KOPT-K1 (cell line): ENCODE results near the gene MYO15B.
"Not testable (repeated sequence)": the region's sequence is repeated elsewhere in the genome, so short reads cannot be mapped to it uniquely, and the experiment has no call there.

ENCODE experiments used
- H3K27ac ChIP-seq: fragments of 200-600 bp; sonication (generic); 2 replicates; pipeline ENCODE4 v1.5.1; 2016; ENCODE audit warnings: antibody characterized with exemption, mild to moderate bottlenecking, low read depth, low read length; ENCODE audit not compliant: poor library complexity, severe bottlenecking
- H3K36me3 ChIP-seq: fragments of 200-600 bp; sonication (generic); 2 replicates; pipeline ENCODE4 v1.5.1; 2017; ENCODE audit warnings: antibody characterized with exemption, mild to moderate bottlenecking, low read length, moderate library complexity; ENCODE audit not compliant: insufficient read depth
- H3K9me3 ChIP-seq: fragments of 200-600 bp; sonication (generic); 2 replicates; pipeline ENCODE4 v1.5.1; 2017; ENCODE audit warnings: antibody characterized with exemption, low read length, mild to moderate bottlenecking; ENCODE audit not compliant: insufficient read depth, poor library complexity, severe bottlenecking

Gene MYO15B

DNA sequence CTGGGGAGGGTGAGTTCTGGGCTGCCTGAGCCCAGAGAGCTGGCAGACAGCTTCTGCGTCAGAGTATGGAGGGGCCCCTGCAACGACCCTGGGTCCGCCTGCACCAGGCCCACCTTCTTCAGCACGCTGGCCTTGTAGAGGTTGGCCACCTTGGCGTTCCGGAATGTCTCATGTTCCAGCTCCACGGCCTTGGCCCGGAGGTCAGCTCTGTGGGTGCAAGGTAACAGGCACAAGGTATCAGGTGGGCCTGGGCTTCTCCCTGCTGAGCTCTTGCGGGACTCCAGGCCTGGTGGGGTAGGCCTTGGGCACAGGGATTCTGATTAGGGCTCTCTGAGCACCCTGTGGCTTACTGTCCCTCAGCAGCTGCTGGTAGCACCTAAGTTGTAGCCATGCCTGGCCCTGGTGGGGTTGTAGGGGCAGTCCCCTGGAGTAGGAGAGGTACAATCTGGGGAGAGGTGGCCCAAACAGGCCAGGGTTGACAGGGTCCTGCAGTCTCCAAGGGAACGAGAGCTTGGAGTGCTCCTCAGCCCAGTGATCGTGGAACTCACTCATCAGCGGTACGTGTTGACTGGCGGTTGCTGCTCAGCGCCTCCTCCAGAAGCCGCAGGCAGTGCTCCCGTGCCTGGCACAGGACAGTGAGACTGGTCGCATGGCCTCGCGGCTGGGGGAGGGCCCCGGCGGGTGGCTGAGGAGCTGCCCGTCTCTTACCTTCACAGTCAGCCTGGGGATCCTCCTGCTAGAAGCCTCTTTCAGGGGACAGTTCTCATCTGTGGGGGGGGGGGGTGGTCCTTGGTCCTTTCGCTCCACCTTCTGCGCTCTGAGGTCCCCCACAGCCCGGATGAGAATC, 42.7 kb downstream of the MYO15B start:
- H3K27ac ChIP-seq, result no peak overlapping the region
- H3K36me3 ChIP-seq, result peaks cover 29% of the 10 kb centered on the region; the same call in 1 of the 2 replicates

DNA sequence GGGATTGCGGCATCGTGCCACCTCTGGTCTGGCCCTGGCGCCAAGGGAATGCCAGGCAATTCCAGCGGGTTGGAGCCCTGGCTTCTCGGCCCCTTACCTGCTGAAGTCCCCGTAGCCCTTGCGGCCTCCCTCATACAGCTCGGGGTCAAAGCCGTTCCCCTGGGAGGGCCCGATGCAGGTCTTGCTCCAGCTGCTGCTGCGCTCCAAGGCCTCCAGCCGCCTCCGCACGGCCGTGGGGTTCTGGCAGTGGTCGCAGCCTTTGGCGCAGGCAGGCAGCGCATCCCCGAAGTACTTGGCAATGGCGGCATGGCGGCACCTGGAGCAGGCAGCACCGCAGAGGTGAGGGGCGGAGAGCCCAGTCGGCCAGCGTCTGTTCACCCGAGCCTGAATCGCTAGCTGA, 43.8 kb downstream of the MYO15B start:
- Histone ChIP-seq H3K36me3 (peaks cover 29% of the 10 kb centered on the region; the same call in 1 of the 2 replicates), H3K9me3 (no peaks in the 10 kb centered on the region), H3K27ac (no peak overlapping the region)

More for the DNA sequence above, 42.7 kb downstream of the MYO15B start:
- no peaks in the 10 kb centered on the region for H3K9me3 ChIP-seq

DNA sequence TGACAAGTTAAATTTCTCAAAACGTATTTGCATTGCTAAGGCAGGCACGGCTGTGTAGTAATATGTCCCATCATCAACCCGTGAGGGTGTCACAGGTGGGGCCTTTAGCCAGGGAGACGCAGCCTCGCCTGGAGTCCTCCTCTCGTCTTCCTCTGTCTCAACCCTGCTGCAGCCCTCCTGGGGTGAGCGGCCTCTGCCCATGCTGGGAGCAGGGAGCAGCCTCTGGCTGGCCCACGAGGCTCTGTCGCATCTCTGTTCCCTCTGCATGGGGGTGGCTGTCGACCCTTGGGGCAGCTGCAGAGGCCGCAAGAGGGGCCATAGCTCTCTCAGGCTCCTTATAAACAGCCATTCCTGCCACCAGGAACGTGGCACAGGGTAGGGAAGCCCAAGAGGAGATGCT, 44.8 kb downstream of the MYO15B start:
- no peaks in the 10 kb centered on the region for H3K9me3 ChIP-seq
- H3K36me3 ChIP-seq, result peaks cover 29% of the 10 kb centered on the region; the same call in 1 of the 2 replicates
- H3K27ac ChIP-seq, result no peak overlapping the region

DNA sequence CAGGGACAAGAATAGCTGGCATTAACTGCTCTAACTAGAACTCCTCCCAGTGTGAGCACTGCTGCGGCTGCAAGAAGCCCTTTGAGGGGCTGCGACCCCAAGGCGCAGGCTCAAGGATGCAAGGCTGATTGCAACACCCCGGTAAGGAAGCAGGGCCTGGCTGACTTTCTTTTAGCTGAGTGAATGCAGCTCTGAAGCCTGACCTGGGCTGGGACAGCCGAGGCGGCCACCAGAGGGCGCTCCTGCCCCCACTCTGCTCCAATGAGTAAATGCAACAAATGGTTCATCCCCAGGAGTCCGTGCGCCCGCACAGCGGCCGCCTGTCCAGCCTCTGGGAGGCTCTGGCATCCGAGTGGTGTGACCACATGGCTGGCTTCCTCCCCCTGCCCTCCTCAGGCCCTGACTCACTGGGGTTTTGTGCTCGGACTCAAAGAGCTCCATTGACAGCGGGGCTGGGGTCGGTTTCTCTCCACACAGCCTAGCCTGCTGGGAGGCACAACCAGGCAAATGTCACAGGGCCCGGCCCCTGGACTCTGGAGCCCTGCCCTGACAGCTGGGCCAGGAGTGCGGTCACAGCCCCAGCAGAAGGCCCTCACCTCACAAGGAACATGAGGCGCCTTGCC, 45.4 kb downstream of the MYO15B start, which contains the start of gene SMIM5:
SMIM5 (plus strand) TSS at position 572 of the 623 bp plus-strand sequence. CDS start 6,768 bp downstream, outside the sequence.
- Histone ChIP-seq H3K27ac (no peak within 1 kb of the TSS), H3K36me3 (peaks cover 27% of the 10 kb centered on the region; the same call in 1 of the 2 replicates), H3K9me3 (no peaks in the 10 kb centered on the region)

DNA sequence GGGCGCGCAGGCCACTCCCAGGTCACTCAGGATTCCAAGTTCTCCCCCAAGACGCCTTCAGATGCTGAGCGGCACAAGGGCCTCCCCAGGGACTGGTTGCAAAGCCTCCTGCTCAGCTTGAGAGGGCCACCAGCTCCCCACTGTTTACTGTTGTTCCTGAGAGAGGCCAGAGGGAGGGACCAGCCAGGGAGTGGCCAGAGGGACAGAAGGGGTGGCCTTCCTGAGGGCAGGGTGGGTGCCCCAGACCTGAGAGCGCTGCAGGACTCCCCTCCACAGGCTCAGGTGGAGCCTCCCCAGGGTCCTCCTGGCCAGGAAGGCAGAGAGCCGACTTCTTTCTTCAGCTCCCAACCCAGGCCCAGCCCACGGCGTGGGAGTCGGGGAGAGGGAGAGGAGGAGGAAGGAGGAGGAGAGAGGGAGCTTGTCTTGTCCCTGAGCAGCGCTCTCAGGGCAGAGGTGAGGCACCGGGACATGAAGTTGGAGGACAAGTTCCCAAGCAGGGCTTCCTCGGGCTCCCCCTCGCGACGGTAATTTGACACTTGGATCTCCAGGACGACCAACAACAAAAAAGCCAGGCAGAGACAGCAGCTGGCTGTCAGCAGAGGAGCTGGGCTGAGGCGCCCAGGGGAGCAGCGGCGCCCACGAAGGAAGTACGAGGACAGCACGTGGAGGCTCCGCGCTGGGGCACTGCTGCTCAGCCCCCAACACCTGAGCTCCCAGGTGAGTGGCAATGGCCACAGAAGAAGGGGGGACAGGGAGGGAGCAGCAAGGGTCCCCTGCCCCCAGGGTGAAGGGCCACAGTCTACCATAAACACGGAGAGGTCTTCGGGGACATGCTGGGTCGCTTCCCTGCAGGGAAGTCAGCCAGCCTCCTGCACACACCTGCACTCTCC, 46.1 kb downstream of the MYO15B start:
- Histone ChIP-seq H3K36me3 (peaks cover 24% of the 10 kb centered on the region; the same call in 1 of the 2 replicates), H3K27ac (no peak overlapping the region), H3K9me3 (no peaks in the 10 kb centered on the region)

DNA sequence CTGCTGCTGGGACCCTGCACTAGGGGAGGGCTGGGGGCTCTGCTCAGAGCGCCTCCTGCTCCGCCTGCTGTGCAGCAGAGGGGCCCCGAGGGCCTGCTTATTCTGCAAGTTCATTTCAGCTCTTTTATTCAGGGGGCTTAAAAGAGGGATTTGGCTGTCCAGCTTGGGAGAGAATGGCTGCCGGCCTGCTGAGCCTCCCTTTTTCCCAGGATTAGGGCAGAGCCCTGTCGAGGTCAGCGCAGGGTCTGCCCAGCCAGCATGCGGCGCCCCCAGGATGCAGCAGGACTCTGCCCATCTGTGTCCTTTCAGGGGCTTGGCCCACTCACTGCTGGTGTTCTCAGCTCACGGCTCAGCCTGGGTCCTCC, 46.8 kb downstream of the MYO15B start:
- Histone ChIP-seq H3K27ac (no peak overlapping the region), H3K9me3 (no peaks in the 10 kb centered on the region), H3K36me3 (peaks cover 24% of the 10 kb centered on the region; the same call in 1 of the 2 replicates)

- no peak overlapping the region for H3K27ac ChIP-seq
- H3K9me3 ChIP-seq, result no peaks in the 10 kb centered on the region
- peaks cover 20% of the 10 kb centered on the region; the same call in 1 of the 2 replicates for H3K36me3 ChIP-seq
Measured at GRCh38 chr17:75634754-75635609, 47.4 kb downstream of the MYO15B start.

DNA sequence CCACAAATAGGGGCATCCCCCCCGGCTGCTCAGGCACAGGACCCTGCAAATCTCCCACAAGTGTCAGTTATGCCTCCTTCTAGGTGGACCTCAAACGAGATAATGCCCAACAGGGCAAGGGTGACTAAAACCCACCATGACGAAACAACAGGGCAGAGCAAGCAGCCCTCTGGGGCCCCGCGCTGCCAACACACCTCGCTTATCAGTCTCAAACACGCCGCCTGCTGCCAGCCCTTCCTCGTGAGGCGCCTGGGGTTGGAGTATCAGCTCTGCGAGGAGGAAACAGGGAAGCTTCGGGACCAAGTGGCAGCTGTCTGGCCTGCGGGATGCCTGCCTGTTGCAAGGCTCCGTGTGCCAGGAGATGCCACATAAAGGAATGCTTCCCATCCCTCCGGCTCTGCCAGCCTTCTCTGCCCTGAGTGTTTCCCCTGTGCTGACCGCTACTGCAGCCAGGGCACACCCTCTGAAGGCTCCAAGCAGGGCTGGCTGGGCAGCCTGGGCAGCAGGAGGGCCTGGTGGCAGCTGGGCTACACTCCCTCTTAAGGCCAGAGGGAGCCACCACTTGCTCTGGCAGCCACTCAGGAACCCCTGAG, 48.1 kb downstream of the MYO15B start:
- Histone ChIP-seq H3K9me3 (no peaks in the 10 kb centered on the region), H3K36me3 (peaks cover 13% of the 10 kb centered on the region; the same call in 1 of the 2 replicates), H3K27ac (no peak overlapping the region)

GRCh38 chr17:75636381-75637142, 49.0 kb downstream of the MYO15B start:
- Histone ChIP-seq H3K9me3 (no peaks in the 10 kb centered on the region), H3K27ac (no peak overlapping the region), H3K36me3 (peaks cover 6% of the 10 kb centered on the region; the same call in 1 of the 2 replicates)

DNA sequence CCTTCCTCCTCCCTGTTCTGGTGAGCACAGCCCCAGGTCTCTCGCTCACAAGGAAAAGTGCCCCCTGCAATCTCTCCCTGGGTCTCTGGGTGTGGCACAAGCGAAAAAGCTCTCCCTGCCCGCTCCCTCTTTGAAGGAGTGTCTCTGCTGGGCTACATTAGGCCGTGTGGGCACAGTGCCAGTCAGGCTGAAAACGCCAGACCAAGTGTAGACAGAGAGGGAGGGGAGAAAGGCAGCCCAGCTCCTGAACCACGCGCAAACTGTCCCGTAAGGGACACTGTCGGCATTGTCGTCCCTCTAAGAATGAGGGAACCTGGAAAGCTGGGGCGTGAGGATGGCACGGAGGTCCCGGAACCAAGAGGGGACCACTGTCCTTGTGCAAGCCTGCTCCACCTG, 49.5 kb downstream of the MYO15B start:
- Histone ChIP-seq H3K27ac (no peak overlapping the region), H3K36me3 (peaks cover 6% of the 10 kb centered on the region; the same call in 1 of the 2 replicates), H3K9me3 (no peaks in the 10 kb centered on the region)

GRCh38 chr17:75637551-75637950, 50.0 kb downstream of the MYO15B start:
- Histone ChIP-seq H3K9me3 (no peaks in the 10 kb centered on the region), H3K36me3 (peaks cover 6% of the 10 kb centered on the region; the same call in 1 of the 2 replicates), H3K27ac (no peak overlapping the region)

- H3K9me3 ChIP-seq, H3K36me3 ChIP-seq, H3K27ac ChIP-seq: not testable (repeated sequence)
Measured at GRCh38 chr17:75638039-75638438, 50.4 kb downstream of the MYO15B start.

GRCh38 chr17:75638893-75639292, 51.3 kb downstream of the MYO15B start:
- Histone ChIP-seq H3K27ac (no peak overlapping the region), H3K36me3 (peaks cover 6% of the 10 kb centered on the region; the same call in 1 of the 2 replicates), H3K9me3 (no peaks in the 10 kb centered on the region)
